Caki2 (cell line): ENCODE data around the gene KAT8. TPM values are rescaled to one million over a fixed set of nuclear protein-coding genes. Genes with fewer than 3 reads are reported as not detected.
"Not testable (repeated sequence)": the region's sequence is repeated elsewhere in the genome, so short reads cannot be mapped to it uniquely, and the experiment has no call there.

Experiments used
- DNase-seq: peaks from one replicate; pipeline ENCODE4 v3.0.0-alpha.2; 2015; ENCODE audit warnings: low read depth
- in situ Hi-C: cut with HindIII; loops from 2 replicates; pipeline ENCODE4 v1.10.0; 2016; ENCODE audit warnings: low sequenced_read_pairs, low pct_unique_long_range_greater_than_20kb, mixed read lengths
- total RNA-seq: library from RNA; depleted of rRNA; stranded (reverse); fragments of >200 nt; shearing (Covaris generic); gene quantifications from 2 replicates; pipeline ENCODE4 v1.2.3, GENCODE V29; 2014; ENCODE audit warnings: low replicate concordance; rRNA removed

KAT8 gene
- total RNA-seq, 1 experiment from 2014 or later, result 102 TPM

DNA sequence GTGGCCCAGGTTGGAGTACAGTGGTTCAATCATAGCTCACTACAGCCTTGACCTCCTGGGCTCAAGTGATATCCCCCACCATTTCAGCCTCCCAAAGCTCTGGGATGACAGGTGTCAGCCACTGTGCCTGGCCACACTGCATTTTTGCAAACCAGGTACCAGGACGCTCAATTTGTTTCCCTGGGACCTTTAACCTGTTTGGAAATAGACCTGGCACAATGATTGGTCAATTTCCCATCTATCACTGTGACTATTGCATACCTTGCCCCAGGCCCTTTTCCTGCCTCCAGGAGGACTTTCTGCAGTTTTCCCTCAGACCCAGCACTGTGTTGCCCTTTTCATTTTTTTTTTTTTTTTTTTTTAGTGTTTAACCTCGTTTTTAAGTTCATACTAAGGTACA lies 51.4 kb downstream of the KAT8 start:
- DNase-seq, result no peak
- in situ Hi-C loops, result no loop called here

DNA sequence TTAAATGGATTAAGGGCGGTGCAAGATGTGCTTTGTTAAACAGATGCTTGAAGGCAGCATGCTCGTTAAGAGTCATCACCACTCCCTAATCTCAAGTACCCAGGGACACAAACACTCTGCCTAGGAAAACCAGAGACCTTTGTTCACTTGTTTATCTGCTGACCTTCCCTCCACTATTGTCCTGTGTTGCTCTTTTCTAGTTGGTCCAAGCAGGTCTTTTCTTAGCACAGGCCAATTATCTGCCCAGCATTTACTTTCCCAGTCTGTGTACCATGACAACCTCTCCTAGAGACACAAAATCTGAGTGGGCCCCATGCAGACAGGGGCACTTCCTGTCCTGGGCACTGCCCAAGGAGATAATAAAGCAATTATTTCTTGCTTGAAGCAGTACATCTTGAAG lies 52.6 kb downstream of the KAT8 start:
- in situ Hi-C loops, result not testable (repeated sequence)

DNA sequence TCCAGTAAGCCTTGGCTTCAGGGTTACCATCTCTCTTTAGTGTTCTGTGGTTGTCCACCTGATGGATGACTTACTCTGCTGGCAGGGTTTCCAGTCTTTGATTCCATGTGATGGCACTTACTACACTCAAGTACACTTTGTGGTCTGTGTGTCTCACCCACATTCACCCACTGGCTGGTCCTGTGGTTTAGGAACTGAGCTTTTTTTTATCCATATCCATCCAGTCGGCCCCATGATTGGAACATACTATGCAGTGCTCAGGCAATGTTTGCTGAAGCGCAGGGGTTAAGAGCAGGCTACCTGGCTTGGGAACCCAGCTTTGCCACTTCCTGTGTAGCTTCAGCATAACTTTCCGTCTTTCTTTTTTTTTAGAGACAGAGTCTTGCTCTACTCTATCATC lies 59.7 kb downstream of the KAT8 start:
- in situ Hi-C loops, result no loop called here
- peak; percentile 61 for DNase-seq

More for the DNA sequence above, 52.6 kb downstream of the KAT8 start:
- not testable (repeated sequence) for DNase-seq

DNA sequence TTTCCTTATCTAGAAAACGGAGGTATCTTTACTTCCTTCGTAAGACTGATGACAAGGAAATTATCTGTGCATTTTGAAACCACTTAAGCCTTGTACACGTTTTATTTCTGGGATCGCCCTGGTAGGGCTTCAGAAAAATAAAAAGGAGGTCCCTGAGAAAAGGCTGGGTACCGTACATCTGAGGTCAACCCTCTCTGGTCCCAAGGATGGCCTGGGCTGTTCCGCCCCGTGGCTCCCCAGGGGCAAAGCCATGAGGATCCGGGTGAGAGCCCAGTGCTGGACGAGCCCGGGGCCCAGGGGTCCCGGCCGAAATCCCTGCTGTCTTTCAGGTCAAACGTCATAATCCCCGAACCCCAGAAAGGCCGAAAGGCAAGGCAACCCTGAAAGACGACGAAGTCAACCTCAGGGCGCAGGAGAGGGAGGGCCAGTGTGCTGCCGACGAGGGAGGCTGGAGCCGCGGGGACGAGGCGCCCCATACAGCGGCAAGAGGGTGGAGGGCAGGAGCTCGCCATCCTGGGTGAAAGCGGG lies 61.8 kb downstream of the KAT8 start:
- in situ Hi-C loops, result no loop called here
- no peak for DNase-seq

DNA sequence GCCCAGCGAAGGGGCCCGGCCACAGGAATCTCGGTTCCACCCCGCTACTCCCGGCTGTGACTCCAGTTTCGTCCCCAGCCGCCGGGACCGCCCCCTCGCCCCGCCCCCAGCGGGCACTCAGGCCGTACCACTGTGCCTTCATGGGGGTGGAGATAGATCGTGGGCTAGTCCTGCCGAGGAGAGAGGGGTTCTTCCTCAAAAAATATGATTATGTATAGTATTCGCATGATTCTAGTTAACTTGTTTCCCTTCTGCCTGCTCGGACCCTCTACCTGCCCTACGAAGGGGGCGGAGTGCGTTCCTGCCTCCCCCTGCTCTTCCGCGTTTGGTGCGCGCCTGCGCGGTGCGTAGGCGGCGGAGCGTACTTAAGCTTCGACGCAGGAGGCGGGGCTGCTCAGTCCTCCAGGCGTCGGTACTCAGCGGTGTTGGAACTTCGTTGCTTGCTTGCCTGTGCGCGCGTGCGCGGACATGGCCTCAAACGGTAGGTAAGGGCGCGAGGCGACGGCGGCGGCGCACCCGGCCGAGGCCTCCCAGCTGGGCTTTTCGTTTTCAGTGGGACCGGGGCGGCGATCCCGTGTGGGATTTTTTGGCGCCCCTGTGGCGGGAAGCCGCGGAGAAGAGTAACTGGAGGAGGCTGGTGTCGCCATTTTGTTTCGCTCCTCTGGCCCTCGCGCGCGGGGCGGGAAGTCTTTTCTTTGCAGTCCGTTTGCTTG lies 62.4 kb downstream of the KAT8 start, which contains the start of gene FUS:
FUS (plus strand) TSS at position 393 of the 713 bp plus-strand sequence; CDS start at position 469, 76 bp downstream.
- in situ Hi-C loops, result no loop called here
- peak; percentile 89 for DNase-seq

Other genes with a start within 250 kb of the KAT8 start
- 154 and 157 TPM in 2 replicates for gene BCL7C, start 223.6 kb upstream of the KAT8 start, total RNA-seq
- gene CTF1, start 221.1 kb upstream of the KAT8 start, total RNA-seq, result 0.84 and 2.9 TPM in 2 replicates
- gene FBXL19, start 194.1 kb upstream of the KAT8 start, total RNA-seq, result 51.9 and 58.5 TPM in 2 replicates
- gene ORAI3, start 168.6 kb upstream of the KAT8 start, total RNA-seq, result 82.7 and 96.5 TPM in 2 replicates
- gene SETD1A, start 159.9 kb upstream of the KAT8 start, total RNA-seq, result 0.81 and 1.2 TPM in 2 replicates
- gene HSD3B7, start 132.5 kb upstream of the KAT8 start, total RNA-seq, result 73.0 and 95.3 TPM in 2 replicates
- 0.46 TPM in 1 of 2 replicates, not detected in the other for gene STX1B, start 107.0 kb upstream of the KAT8 start, total RNA-seq
- 72.2 and 83.1 TPM in 2 replicates for gene STX4, start 84.1 kb upstream of the KAT8 start, total RNA-seq
- 16.1 and 18.3 TPM in 2 replicates for gene ZNF668, start 43.4 kb upstream of the KAT8 start, total RNA-seq
- gene ZNF646, start 43.2 kb upstream of the KAT8 start, total RNA-seq, result 23.9 and 24.0 TPM in 2 replicates
- 1.8 and 5.1 TPM in 2 replicates for gene PRSS53, start 28.7 kb upstream of the KAT8 start, total RNA-seq
- gene VKORC1, start 22.9 kb upstream of the KAT8 start, total RNA-seq, result 184 and 187 TPM in 2 replicates
- gene BCKDK, start 9.3 kb upstream of the KAT8 start, total RNA-seq, result 68.7 and 83.0 TPM in 2 replicates
- gene PRSS8, start 18.1 kb downstream of the KAT8 start, total RNA-seq, result 2.9 and 4.4 TPM in 2 replicates
- gene PRSS36, start 32.4 kb downstream of the KAT8 start, total RNA-seq, result 0.17 and 10.6 TPM in 2 replicates
- 15.3 and 34.6 TPM in 2 replicates for gene FUS, start 62.5 kb downstream of the KAT8 start, total RNA-seq
- gene PYCARD, start 85.1 kb downstream of the KAT8 start, total RNA-seq, result 198 and 228 TPM in 2 replicates
- gene TRIM72, start 96.5 kb downstream of the KAT8 start, total RNA-seq, result not detected in 2 replicates
- not detected in 2 replicates for gene PYDC1, start 99.5 kb downstream of the KAT8 start, total RNA-seq
- gene ITGAM, start 142.3 kb downstream of the KAT8 start, total RNA-seq, result 2.0 and 3.6 TPM in 2 replicates
- 9.7 and 18.6 TPM in 2 replicates for gene ITGAX, start 237.5 kb downstream of the KAT8 start, total RNA-seq